KMS-11 (cell line): ENCODE data around the gene CEL.
"Not testable (repeated sequence)": the region's sequence is repeated elsewhere in the genome, so short reads cannot be mapped to it uniquely, and the experiment has no call there.

Source experiments
- H2AFZ ChIP-seq: fragments of 200-600 bp; sonication (generic); 2 replicates; pipeline ENCODE4 v1.6.1; 2016; ENCODE audit warnings: antibody characterized with exemption, mixed run types, low read depth
- H3K27ac ChIP-seq: fragments of 200-600 bp; sonication (generic); 2 replicates; pipeline ENCODE4 v1.6.1; 2016; ENCODE audit warnings: mild to moderate bottlenecking, mixed run types
- H3K27me3 ChIP-seq: fragments of 200-600 bp; sonication (generic); 2 replicates; pipeline ENCODE4 v1.6.1; 2017; ENCODE audit warnings: mild to moderate bottlenecking, low read depth, mixed run types, moderate library complexity; ENCODE audit not compliant: insufficient read depth
- H3K36me3 ChIP-seq: fragments of 200-600 bp; sonication (generic); 2 replicates; pipeline ENCODE4 v1.6.1; 2017; ENCODE audit warnings: mild to moderate bottlenecking, mixed run types; ENCODE audit not compliant: insufficient read depth
- H3K4me1 ChIP-seq: fragments of 200-600 bp; sonication (generic); 2 replicates; pipeline ENCODE4 v1.6.1; 2016; ENCODE audit warnings: mild to moderate bottlenecking, low read depth, mixed run types; ENCODE audit not compliant: poor library complexity, severe bottlenecking
- H3K4me2 ChIP-seq: fragments of 200-600 bp; sonication (generic); 2 replicates; pipeline ENCODE4 v1.7.0; 2016; ENCODE audit warnings: mild to moderate bottlenecking, mixed run types
- H3K4me3 ChIP-seq: fragments of 200-600 bp; sonication (generic); IDR thresholded peaks from 2 replicates; pipeline ENCODE4 v1.6.1; 2017; ENCODE audit warnings: low read depth, low read length, mixed read lengths; ENCODE audit not compliant: insufficient read depth
- H3K79me2 ChIP-seq: fragments of 200-600 bp; sonication (generic); 2 replicates; pipeline ENCODE4 v1.6.1; 2016; ENCODE audit warnings: low read depth, mixed run types; ENCODE audit not compliant: insufficient read depth
- H3K9ac ChIP-seq: fragments of 200-600 bp; sonication (generic); 2 replicates; pipeline ENCODE4 v1.6.1; 2016; ENCODE audit warnings: mild to moderate bottlenecking, mixed run types
- H4K20me1 ChIP-seq: fragments of 200-600 bp; sonication (generic); 2 replicates; pipeline ENCODE4 v1.6.1; 2016; ENCODE audit warnings: mild to moderate bottlenecking, mixed run types; ENCODE audit not compliant: insufficient read depth
- TF ChIP-seq, protein P1 (sequence below): fragments of 200-600 bp; sonication (generic); conservative IDR thresholded peaks from 2 replicates; pipeline ENCODE4 v1.6.1; 2017; ENCODE audit warnings: low read depth, mild to moderate bottlenecking, antibody characterized with exemption, low read length, moderate library complexity, mixed read lengths

Gene CEL

DNA sequence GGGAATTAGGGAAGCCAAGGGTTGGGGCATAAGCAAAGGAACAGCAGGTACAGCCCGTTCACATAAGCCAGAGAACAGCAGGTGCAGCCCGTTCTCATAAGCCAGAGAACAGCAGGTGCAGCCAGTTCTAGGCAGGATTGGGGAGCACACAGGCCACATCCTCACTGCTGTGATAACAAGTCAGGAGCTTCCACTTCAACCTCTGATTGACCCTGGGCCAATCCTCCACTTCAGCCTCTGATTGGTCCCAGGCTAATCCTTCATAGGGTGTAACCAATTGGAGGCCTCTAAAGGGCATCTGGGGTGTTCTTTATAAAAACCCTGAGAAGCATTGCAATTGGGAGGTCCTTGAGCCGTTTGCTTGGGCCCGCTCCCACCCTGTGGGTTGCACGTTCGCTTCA is 27.5 kb downstream of the CEL start:
- Histone ChIP-seq H2AFZ (no peak overlapping the region), H3K27ac (no peak overlapping the region), H3K4me2 (no peak overlapping the region), H3K4me3 (no peak overlapping the region), H3K27me3 (peaks cover 6% of the 10 kb centered on the region; the same call in 1 of the 2 replicates), H3K79me2 (no peaks in the 10 kb centered on the region), H4K20me1 (no peaks in the 10 kb centered on the region), H3K4me1 (no peaks in the 10 kb centered on the region), H3K36me3 (no peaks in the 10 kb centered on the region), H3K9ac (no peak overlapping the region)
- TF ChIP-seq, protein P1, sequence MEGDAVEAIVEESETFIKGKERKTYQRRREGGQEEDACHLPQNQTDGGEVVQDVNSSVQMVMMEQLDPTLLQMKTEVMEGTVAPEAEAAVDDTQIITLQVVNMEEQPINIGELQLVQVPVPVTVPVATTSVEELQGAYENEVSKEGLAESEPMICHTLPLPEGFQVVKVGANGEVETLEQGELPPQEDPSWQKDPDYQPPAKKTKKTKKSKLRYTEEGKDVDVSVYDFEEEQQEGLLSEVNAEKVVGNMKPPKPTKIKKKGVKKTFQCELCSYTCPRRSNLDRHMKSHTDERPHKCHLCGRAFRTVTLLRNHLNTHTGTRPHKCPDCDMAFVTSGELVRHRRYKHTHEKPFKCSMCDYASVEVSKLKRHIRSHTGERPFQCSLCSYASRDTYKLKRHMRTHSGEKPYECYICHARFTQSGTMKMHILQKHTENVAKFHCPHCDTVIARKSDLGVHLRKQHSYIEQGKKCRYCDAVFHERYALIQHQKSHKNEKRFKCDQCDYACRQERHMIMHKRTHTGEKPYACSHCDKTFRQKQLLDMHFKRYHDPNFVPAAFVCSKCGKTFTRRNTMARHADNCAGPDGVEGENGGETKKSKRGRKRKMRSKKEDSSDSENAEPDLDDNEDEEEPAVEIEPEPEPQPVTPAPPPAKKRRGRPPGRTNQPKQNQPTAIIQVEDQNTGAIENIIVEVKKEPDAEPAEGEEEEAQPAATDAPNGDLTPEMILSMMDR, result no peak

DNA sequence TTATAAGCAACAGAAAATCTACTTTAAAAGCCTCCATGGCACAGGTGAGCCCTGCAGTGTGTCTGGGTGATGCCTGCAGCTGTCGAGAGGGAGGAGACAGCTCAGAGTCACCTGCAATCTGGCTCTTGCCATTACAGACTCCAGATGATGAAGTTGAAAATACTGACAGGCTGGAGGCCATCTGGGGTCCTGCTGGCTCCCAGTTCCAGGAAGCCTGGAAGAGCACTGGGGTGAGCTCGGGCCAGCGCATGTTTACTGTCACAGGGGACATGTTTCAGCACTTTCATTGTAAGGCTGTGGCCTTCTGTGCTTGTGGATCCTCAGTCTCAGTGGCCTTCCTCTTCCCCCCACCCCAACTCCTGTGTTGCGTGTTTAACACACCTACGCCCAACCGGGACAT is 28.4 kb downstream of the CEL start:
- H4K20me1 ChIP-seq, result no peaks in the 10 kb centered on the region
- H3K27ac ChIP-seq, result no peak overlapping the region
- no peaks in the 10 kb centered on the region for H3K79me2 ChIP-seq
- TF ChIP-seq, protein P1, result no peak
- no peaks in the 10 kb centered on the region for H3K36me3 ChIP-seq
- no peak overlapping the region for H3K4me3 ChIP-seq
- H3K4me2 ChIP-seq, result no peak overlapping the region
- no peak overlapping the region for H3K9ac ChIP-seq
- H2AFZ ChIP-seq, result no peak overlapping the region
- H3K4me1 ChIP-seq, result no peaks in the 10 kb centered on the region
- peaks cover 6% of the 10 kb centered on the region; the same call in 1 of the 2 replicates for H3K27me3 ChIP-seq

DNA sequence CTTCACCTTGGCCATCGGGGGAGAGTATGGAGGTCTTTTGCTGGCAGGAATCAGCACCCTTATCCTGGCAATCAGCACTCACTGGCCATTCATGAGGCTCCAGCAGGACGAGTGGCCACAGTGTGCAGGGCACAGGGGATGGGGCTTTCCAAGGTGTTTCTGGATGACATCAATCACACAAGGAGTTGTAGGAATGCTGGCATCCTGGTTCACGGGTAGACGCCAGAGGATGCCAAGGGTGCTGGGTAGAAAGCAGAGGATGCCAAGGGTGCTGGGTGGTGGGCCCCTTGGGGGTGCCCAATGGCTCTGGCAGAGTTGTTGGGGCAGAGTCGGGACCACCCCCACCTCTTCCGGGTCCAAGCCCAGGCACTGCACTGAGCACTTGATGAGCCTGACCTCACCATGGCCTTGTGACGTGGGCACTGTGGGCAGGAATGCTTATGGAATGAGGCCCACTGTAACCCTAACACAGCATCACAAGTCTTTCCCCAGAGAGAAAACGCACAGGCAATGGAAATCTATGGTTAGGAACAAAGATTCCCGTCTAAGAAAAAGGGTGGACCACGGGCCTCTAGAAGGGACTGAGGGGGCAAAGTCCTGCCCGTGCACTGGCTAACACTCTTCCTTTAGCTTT is 29.1 kb downstream of the CEL start:
- H3K27me3 ChIP-seq, result peaks cover 6% of the 10 kb centered on the region; the same call in 1 of the 2 replicates
- TF ChIP-seq, protein P1, result no peak
- no peak overlapping the region for H2AFZ ChIP-seq

DNA sequence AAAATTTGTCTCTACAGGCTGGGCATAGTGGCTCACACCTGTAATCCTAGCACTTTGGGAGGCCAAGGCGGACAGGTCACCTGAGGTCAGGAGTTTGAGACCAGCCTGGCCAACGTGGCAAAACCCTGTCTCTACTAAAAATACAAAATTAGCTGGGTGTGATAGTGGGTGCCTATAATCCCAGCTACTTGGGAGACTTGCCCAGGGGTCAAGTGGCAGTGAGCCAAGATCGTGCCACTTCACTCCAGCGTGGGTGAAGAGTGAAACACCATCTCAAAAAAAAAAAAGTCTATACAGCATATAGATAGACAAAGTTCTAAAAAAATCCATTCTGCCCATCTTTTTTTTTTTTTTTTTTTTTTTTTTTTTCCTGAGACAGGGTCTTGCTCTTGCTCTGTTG is 32.6 kb downstream of the CEL start:
- not testable (repeated sequence) for H3K27ac ChIP-seq, H4K20me1 ChIP-seq, H3K4me2 ChIP-seq, H3K27me3 ChIP-seq, H3K4me1 ChIP-seq, H2AFZ ChIP-seq, H3K36me3 ChIP-seq, H3K9ac ChIP-seq, H3K79me2 ChIP-seq, H3K4me3 ChIP-seq

More for the DNA sequence above, 29.1 kb downstream of the CEL start:
- Histone ChIP-seq H4K20me1 (no peaks in the 10 kb centered on the region), H3K4me2 (no peak overlapping the region), H3K9ac (no peak overlapping the region), H3K4me3 (no peak overlapping the region), H3K36me3 (no peaks in the 10 kb centered on the region), H3K4me1 (no peaks in the 10 kb centered on the region), H3K79me2 (no peaks in the 10 kb centered on the region), H3K27ac (no peak overlapping the region)

DNA sequence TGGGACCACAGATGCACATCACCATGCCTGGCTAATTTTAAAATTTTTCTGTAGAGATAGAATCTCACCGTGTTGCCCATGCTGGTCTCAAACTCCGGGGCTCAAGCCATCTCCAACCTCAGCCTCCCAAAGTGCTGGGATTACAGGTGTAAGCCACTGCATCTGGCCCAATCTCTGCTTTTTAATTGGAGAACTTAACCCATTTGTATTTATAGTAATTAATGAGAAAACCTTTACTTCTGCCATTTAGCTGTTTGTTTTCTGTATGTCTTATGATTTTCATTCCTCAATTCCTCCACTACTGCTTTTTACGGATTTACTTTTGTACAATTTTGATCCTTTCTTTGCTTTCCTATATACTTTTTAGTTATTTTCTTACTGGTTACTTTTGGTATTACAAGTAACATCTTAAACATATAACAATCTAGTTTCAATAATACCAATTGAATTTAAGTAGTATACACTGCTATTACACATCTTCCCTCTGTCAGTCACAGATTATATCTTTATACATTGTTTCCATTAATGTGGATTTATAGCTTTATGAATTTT is 33.1 kb downstream of the CEL start:
- Histone ChIP-seq H3K27ac (no peak overlapping the region), H3K79me2 (no peaks in the 10 kb centered on the region), H3K9ac (no peak overlapping the region), H4K20me1 (no peaks in the 10 kb centered on the region), H3K27me3 (no peaks in the 10 kb centered on the region), H3K4me2 (no peak overlapping the region), H3K36me3 (no peaks in the 10 kb centered on the region; the same call in 1 of the 2 replicates), H3K4me1 (no peaks in the 10 kb centered on the region), H2AFZ (no peak overlapping the region), H3K4me3 (no peak overlapping the region)
- TF ChIP-seq, protein P1, result no peak
